DMS153 (cell line): ENCODE results near the gene HGFAC.

Experiments
- DNase-seq: peaks from one replicate; lab custom pipeline; 2025; lab: John Stamatoyannopoulos, UW

HGFAC gene

GRCh38 chr4:3426465-3427133 lies 15.2 kb upstream of the HGFAC start:
- no peak for DNase-seq

GRCh38 chr4:3427134-3427476 lies 14.7 kb upstream of the HGFAC start:
- DNase-seq = no peak

GRCh38 chr4:3427706-3428446 lies 13.9 kb upstream of the HGFAC start:
- no peak for DNase-seq

GRCh38 chr4:3429651-3430050 lies 12.1 kb upstream of the HGFAC start:
- DNase-seq = no peak

- DNase-seq = no peak
Observed at GRCh38 chr4:3430524-3430923, 11.2 kb upstream of the HGFAC start.

GRCh38 chr4:3431446-3431993 lies 10.2 kb upstream of the HGFAC start:
- no peak for DNase-seq

- no peak for DNase-seq
Observed at GRCh38 chr4:3432381-3432790, 9.4 kb upstream of the HGFAC start.

GRCh38 chr4:3433138-3433869 lies 8.5 kb upstream of the HGFAC start:
- DNase-seq = no peak

GRCh38 chr4:3434881-3435685 lies 6.7 kb upstream of the HGFAC start:
- no peak for DNase-seq

GRCh38 chr4:3435686-3435956 lies 6.1 kb upstream of the HGFAC start:
- no peak for DNase-seq

- no peak for DNase-seq
Observed at GRCh38 chr4:3436048-3436797, 5.5 kb upstream of the HGFAC start.

- peak; percentile 42 for DNase-seq
Observed at GRCh38 chr4:3436798-3437581, 4.8 kb upstream of the HGFAC start.

- DNase-seq = no peak
Observed at GRCh38 chr4:3437582-3437936, 4.2 kb upstream of the HGFAC start.

GRCh38 chr4:3437998-3438846 lies 3.5 kb upstream of the HGFAC start:
- DNase-seq = no peak

GRCh38 chr4:3438847-3439180 lies 3.0 kb upstream of the HGFAC start:
- no peak for DNase-seq

GRCh38 chr4:3439391-3439790 lies 2.4 kb upstream of the HGFAC start:
- no peak for DNase-seq

GRCh38 chr4:3440011-3440410 lies 1.8 kb upstream of the HGFAC start:
- DNase-seq = no peak

GRCh38 chr4:3440979-3441500 lies 728 bp upstream of the HGFAC start:
- no peak for DNase-seq

- no peak for DNase-seq
Observed at GRCh38 chr4:3442460-3442958, 741 bp downstream of the HGFAC start.
